GM19035 (cell line): ENCODE measurements around the gene PTPN7.
"Not testable (repeated sequence)": the region's sequence is repeated elsewhere in the genome, so short reads cannot be mapped to it uniquely, and the experiment has no call there.

Experiments
- ATAC-seq: cut with Tn5 transposase; IDR thresholded peaks from one replicate; pipeline ENCODE4 v1.9.1; 2021; ENCODE audit not compliant: unreplicated experiment

PTPN7 gene

DNA sequence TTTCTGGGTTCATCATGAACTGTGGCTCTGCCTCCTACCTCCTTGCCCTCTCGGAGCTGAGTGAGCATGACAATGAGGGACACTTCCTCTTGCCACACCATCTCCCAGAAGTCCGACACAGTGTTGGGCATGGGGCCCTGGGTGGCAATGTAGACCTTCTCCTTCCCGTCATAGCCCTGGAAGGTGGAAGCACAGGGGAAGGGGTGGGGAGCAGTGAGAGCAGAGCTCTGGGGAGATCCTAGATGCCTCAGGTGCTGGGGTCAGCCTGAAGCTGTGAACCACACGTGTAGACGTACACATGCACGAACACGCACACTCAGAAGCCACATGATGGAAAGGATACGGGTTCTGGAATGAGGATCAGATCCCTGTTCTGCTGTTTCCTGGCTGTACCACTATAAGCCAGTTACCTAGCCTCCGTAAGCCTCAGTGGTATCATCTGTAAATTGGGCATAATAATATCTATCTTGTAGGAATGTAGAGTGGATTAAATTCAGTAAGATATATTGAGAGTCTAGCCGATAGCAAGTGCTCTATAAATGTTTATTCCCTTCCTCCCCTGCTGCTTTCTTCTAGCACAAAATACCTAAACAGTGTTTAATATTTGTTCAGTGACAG, 6.1 kb downstream of the PTPN7 start:
- ATAC-seq = no peak

GRCh38 chr1:202153284-202153683, 7.1 kb downstream of the PTPN7 start:
- ATAC-seq = no peak

DNA sequence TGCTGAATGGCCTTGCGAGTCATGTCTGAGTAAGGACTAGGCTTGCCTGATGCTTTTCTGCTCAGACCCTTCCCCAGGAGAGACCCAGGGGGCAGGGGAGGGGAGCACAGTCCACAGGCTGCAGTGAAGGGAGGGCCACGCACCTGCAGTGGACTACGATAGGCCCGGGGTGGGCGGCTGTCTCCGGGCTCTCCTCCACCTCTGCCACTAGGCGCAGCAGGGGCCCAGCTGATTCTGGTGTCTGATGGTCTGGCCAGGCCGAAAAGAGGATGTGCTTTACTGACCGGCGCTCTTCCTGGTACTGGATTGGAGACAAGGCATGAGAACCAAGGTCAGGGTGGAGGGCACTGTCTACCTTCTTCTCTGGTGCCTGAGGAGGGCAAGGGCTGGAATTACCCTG, 8.0 kb downstream of the PTPN7 start:
- no peak for ATAC-seq

- no peak for ATAC-seq
Observed at GRCh38 chr1:202151045-202151444, 9.4 kb downstream of the PTPN7 start.

GRCh38 chr1:202150602-202151001, 9.8 kb downstream of the PTPN7 start:
- no peak for ATAC-seq

DNA sequence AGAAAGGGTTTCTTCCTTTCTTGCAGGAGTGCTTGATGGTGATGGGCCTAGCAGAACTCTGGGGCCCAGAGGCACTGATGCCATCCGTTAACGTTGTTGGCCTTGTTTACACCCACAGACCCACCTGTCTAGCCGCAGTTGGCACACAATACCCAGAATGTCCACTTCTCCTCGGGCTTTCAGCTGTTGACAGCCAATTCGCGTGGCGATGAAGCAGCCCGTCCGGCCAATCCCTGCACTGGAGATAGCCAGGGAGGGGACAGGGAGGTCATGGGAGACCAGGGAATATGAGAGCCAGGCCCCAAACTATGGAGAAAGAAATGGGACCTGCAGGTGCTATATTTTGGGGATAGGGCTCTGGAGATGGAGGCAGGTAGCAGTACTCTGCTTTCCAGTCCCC, 10.2 kb downstream of the PTPN7 start:
- no peak for ATAC-seq

DNA sequence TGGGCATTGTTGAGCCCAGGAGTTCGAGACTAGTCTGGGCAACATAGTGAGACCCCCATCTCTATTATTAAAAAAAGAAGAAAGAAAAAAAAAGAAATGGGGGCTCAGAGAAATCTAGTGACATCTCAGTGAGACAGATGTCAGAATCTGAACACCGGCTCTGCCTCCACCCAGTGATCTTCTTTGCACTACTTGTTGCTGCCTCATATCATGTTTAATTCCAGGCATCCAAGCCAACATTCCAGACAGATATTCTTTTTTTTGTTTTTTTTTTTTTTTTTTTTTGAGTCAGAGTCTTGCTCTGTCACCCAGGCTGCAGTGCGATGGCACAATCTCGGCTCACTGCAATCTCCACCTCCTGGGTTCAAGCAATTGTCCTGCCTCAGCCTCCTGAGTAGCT, 10.8 kb downstream of the PTPN7 start:
- no peak for ATAC-seq

- no peak for ATAC-seq
Observed at GRCh38 chr1:202148391-202148790, 12.0 kb downstream of the PTPN7 start.

- no peak for ATAC-seq
Observed at GRCh38 chr1:202146993-202147392, 13.4 kb downstream of the PTPN7 start.

DNA sequence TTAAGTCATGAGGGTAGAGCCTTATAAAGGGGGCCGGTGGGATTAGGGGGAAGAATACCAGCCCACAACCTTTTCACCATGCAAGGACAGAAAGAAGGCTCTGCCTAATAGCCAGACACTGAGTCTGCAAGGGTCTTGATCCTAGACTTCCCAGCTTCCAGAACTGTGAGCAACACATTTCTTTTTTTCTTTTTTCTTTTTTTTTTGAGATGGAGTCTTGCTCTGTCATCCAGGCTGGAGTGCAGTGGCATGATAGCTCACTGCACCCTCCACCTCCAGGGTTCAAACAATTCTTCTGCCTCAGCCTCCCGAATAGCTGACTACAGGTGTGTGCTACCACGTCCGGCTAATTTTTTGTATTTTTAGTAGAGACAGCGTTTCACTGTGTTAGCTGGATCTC, 14.1 kb downstream of the PTPN7 start:
- no peak for ATAC-seq

DNA sequence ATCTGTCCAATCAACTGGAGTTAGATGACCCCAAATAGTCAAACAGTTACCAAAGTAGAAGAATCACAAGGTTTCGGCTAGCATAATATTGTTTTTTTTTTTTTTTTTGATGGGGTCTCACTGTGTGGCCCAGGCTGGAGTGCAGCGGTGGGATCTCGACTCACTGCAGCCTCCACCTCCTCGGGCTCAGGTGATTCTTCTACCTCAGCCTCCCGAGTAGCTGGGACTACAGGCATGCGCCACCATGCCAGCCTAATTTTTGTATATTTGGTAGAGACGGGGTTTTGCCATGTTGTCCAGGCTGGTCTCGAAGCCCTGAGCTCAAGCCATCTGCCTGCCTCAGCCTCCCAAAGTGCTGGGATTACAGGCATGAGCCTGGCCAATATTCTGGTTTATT, 14.7 kb downstream of the PTPN7 start:
- ATAC-seq = not testable (repeated sequence)

GRCh38 chr1:202145068-202145743, 15.2 kb downstream of the PTPN7 start:
- ATAC-seq = no peak

DNA sequence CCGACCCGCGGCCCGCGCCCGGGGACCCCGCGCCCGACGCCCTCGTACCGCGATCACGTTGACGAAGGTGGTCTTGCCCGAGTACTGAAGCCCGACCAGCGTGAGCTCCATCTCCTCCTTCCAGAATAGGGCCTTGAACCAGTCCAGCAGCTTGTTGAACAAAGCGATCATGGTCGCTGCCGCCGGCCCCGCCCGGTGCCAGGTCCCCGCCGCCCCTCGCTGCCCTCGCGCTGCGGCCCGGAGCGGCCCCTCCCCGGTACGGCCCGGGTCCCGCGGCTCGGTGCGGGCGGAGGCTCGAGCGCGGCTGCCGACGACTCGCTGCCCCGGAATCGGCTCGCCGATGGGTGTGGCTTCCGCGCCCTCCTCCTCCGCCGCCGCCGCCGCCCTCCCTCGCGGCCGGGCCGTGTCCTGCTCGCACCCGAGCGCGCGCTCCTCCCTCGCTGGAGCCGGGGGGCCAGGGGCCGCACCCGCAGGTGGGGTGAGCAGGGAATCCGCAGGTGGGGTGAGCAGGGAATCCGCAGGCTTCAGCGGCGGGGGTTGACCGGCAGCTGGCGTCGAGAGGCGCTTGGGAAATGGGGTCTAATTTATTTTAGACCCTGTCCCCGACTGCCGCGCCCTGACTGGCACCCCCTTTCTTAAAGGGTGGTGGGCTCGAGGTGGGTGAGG, 15.9 kb downstream of the PTPN7 start, which contains the start of gene ARL8A:
TSS of gene ARL8A (minus strand) at position 336 of the 666 bp plus-strand sequence. CDS start at position 171, 165 bp downstream.
- ATAC-seq = peak; percentile 66

DNA sequence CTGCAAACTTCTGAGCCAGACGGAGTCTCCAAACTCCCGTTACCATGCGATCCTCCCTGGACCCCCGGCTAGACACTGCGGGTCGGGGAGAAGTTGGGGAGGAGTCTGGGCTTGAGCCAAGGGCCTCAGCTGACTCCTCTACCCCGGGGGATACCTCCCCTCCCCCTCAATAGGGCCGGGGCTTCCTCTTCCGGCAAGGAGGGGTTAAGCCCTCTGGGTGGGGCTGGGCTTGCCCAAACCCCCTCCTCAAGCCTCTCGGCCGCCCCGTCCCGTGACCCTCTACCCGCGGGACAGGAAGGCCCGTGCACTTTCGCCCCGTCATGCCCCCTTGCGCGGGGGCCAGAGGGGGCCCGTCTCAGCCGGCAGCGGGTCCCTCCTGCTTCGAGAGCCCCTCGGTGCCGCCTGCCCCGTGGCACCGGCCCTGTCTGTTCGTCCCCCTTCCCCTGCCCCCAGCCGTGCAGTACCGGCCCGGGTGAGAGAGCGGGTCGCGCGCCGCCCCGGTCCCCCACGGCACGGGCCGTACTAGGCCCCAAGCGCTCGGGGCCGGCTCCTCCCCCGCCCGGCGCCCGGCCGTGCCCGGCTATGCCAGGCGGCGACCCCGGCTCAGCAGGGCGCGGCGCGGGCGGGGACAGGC, 16.5 kb downstream of the PTPN7 start:
- peak; percentile 39 for ATAC-seq

DNA sequence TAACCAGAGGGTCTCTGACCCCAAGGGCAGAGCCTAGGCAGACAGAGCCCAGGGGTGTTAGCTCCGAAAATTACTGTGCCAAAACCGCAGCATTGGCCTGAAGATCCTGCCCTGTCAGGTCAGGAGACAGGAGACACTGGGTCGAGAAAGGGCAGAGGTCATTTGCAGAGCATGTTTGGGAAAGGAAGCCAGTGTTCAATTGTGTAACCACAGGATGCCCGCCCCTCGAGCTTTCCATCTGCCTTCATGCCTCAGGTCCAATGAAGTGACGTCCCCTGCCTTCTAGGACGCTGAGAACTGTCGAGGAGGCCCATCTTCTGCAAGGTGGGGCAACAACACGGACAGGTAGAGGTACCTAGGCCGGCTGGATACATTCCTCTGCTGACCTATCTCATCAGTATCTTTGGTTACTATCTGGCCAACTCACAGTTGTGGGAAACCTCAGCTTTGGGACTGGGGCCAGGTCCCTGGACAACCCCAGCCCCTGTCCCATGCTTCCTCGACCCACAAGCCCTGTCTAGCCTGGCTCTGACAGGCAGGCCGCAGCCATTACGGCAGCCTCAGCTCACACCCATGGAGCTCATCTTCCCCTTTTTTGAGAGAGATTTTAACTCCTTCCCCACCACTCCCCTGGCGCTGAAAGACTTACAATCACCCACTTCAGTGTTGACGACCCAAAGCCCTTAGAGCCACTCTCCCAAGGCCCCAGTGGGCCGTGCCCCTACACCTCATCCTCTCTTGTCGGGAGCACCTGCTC, 17.2 kb downstream of the PTPN7 start:
- peak; percentile 31 for ATAC-seq

DNA sequence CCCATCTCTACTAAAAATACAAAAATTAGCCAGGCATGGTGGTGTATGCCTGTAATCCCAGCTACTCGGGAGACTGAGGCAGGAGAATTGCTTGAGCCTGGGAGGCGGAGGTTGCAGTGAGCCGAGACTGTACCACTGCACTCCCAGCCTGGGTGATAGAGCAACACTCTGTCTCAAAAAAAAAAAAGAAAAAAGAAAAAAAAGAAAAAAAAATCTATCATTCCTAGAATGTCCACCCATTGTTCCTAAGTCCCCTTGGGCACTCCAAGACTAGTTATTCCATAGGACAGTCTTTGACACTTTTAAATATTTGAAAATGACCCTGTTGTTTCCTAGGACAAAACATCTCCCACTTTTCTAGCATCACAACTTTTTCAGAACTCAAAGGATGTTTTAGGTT, 18.9 kb downstream of the PTPN7 start:
- ATAC-seq = not testable (repeated sequence)

- ATAC-seq = no peak
Observed at GRCh38 chr1:202140833-202141232, 19.6 kb downstream of the PTPN7 start.

GRCh38 chr1:202135221-202135721, 25.1 kb downstream of the PTPN7 start:
- ATAC-seq = no peak

- ATAC-seq = no peak
Observed at GRCh38 chr1:202134645-202135172, 25.7 kb downstream of the PTPN7 start.

DNA sequence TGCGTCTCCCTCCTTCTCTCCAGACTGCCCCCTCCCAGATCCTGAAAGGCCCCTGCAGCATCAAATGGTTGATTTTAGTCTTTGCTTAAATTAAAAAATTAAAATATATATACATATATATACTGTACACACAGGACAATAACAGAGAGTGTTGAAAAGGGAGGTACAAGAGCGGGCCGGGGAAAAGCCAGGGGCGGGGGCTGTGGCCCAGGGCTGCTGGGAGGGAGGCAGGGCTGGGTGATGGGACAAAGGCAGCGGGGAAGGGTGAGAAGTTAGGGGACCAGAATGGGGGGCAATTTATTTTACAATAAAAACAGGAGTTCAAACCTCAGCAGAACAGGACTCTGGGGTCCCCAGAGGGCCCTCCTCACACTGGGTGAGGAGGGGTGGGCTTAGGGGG, 26.4 kb downstream of the PTPN7 start:
- ATAC-seq = no peak

GRCh38 chr1:202133496-202133895, 26.9 kb downstream of the PTPN7 start:
- ATAC-seq = no peak
